Thyroid gland (tissue), 4 donors: Measurements from ENCODE around the gene FAM13C.

Experiments used
- CTCF ChIP-seq, 6 experiments: fragments of 200-600 bp in 3 of 6; fragments of 450-650 bp in 3 of 6; sonication (generic) in 3 of 6; IDR thresholded peaks; one replicate each; pipeline ENCODE4 v1.5.1; 2016 to 2019; ENCODE audit warnings: antibody characterized with exemption in 6 of 6, mild to moderate bottlenecking in 2 of 6, inconsistent platforms in 1 of 6, moderate library complexity in 1 of 6
- POLR2A ChIP-seq, 2 donors: fragments of 450-650 bp; IDR thresholded peaks; one replicate each; pipeline ENCODE4 v1.6.1; 2017; ENCODE audit warnings: antibody characterized with exemption in 2 of 2, mild to moderate bottlenecking in 2 of 2, moderate library complexity in 1 of 2

- TF ChIP-seq CTCF (IDR thresholded peaks at IDR 0.05) (no peak), POLR2A (IDR thresholded peaks at IDR 0.05) (no peak)
Observed at GRCh38 chr10:59243611-59244195, 118.6 kb downstream of the FAM13C start.
